Thyroid gland (tissue), 4 donors: ENCODE measurements around the gene ANKS1A.

Experiments
- CTCF ChIP-seq, 6 experiments: fragments of 200-600 bp in 3 of 6; fragments of 450-650 bp in 3 of 6; sonication (generic) in 3 of 6; IDR thresholded peaks; one replicate each; pipeline ENCODE4 v1.5.1; 2016 to 2019; ENCODE audit warnings: antibody characterized with exemption in 6 of 6, mild to moderate bottlenecking in 2 of 6, inconsistent platforms in 1 of 6, moderate library complexity in 1 of 6
- POLR2A ChIP-seq, 2 donors: fragments of 450-650 bp; IDR thresholded peaks; one replicate each; pipeline ENCODE4 v1.6.1; 2017; ENCODE audit warnings: antibody characterized with exemption in 2 of 2, mild to moderate bottlenecking in 2 of 2, moderate library complexity in 1 of 2

GRCh38 chr6:35069262-35069661 lies 180.2 kb downstream of the ANKS1A start:
- no peak for TF ChIP-seq POLR2A (IDR thresholded peaks at IDR 0.05)
- TF ChIP-seq CTCF (IDR thresholded peaks at IDR 0.05): no peak
